Measurements from ENCODE around the gene OR2A7. TPM values are rescaled to one million over a fixed set of nuclear protein-coding genes. Genes with fewer than 3 reads are reported as not detected.
"Not testable (repeated sequence)": the region's sequence is repeated elsewhere in the genome, so short reads cannot be mapped to it uniquely, and the experiment has no call there.

Gene OR2A7
- total RNA-seq, 2 donors from 2014 or later = not detected

- not testable (repeated sequence) for ATAC-seq; H3K4me1 Mint-ChIP-seq (ENCODE audit: low read depth in 2 of 2)
Observed at GRCh38 chr7:144233039-144233438, 31.6 kb downstream of the OR2A7 start.

GRCh38 chr7:144231027-144231426 is 33.6 kb downstream of the OR2A7 start:
- H3K4me1 Mint-ChIP-seq (ENCODE audit: low read depth in 2 of 2); H3K36me3 Mint-ChIP-seq; H3K27me3 Mint-ChIP-seq; DNase-seq (ENCODE audit: low spot score); H3K4me3 Mint-ChIP-seq; H3K27ac Mint-ChIP-seq; ATAC-seq; H3K9me3 Mint-ChIP-seq: not testable (repeated sequence)

More at GRCh38 chr7:144233039-144233438, 31.6 kb downstream of the OR2A7 start:
- not testable (repeated sequence) for H3K27me3 Mint-ChIP-seq; H3K9me3 Mint-ChIP-seq; H3K4me3 Mint-ChIP-seq; DNase-seq (ENCODE audit: low spot score); H3K36me3 Mint-ChIP-seq; H3K27ac Mint-ChIP-seq

- not testable (repeated sequence) for H3K4me3 Mint-ChIP-seq; H3K9me3 Mint-ChIP-seq; H3K36me3 Mint-ChIP-seq; H3K27me3 Mint-ChIP-seq; H3K4me1 Mint-ChIP-seq (ENCODE audit: low read depth in 2 of 2); H3K27ac Mint-ChIP-seq
- DNase-seq (ENCODE audit: low spot score) (peak; percentile 55), ATAC-seq (peak; percentile 30 to 33)
Observed at GRCh38 chr7:144228810-144229209, 35.8 kb downstream of the OR2A7 start.

DNA sequence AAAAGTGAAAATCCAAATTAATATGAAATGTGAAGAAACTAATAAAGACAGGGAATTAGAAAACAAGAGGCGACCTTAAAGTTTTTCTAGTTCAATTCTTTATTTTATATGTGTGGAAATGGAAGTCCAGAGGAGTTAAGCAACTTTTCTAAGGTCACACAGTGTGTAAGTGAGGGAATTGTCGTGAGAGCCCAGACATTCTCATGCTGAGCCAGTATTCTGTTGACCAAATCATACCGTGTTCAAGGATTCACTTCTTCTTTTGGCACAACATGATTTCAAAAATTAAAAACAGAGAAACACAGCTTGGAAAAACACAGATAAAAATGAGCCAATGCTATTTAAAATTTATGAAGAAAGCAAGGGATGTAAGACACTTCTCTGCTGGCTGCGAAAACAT is 37.7 kb downstream of the OR2A7 start:
- not testable (repeated sequence) for H3K9me3 Mint-ChIP-seq; H3K27ac Mint-ChIP-seq; ATAC-seq; H3K36me3 Mint-ChIP-seq; H3K4me1 Mint-ChIP-seq (ENCODE audit: low read depth in 2 of 2); DNase-seq (ENCODE audit: low spot score); H3K4me3 Mint-ChIP-seq; H3K27me3 Mint-ChIP-seq

DNA sequence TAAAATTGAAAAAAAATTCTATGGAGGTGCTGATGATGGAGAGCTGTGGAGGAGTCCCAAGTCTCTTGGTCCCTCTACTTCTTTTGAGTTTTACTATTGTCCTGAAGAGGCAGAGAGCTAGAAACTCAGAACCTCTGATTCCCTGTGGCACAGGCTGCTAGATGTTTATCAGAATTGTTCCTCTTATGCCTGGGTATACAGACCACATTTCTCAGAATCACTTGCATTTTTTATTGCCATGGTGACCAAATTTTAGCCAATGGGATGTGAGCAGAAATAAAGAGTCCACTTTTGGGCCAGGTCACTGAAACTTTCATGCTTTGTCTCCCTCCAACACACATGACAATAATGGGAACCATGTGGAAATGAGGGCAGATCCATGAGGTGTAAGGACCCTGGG is 40.9 kb downstream of the OR2A7 start:
- H3K36me3 Mint-ChIP-seq; H3K9me3 Mint-ChIP-seq; ATAC-seq; DNase-seq (ENCODE audit: low spot score); H3K4me3 Mint-ChIP-seq; H3K27me3 Mint-ChIP-seq; H3K27ac Mint-ChIP-seq; H3K4me1 Mint-ChIP-seq (ENCODE audit: low read depth in 2 of 2): not testable (repeated sequence)

DNA sequence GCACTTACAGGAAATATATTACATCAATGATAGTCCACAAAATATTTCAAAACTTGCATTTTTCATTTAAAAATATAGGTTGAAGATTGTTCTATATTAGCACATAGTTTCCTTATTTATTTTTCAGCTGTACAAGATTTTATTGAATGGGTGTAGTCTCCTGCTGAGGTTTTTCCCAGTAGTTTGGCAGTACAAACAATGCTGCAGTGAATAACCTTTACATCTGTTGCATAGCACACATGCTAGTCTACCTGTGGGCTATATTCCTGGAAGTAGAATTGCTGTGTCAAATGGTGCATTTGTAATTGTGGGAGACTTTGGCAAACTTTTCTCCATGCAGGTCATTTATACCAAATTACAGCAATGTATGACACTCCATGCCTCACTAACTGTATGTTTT is 44.1 kb downstream of the OR2A7 start:
- H3K9me3 Mint-ChIP-seq; H3K27ac Mint-ChIP-seq; H3K36me3 Mint-ChIP-seq; H3K4me1 Mint-ChIP-seq (ENCODE audit: low read depth in 2 of 2); ATAC-seq; H3K27me3 Mint-ChIP-seq; DNase-seq (ENCODE audit: low spot score); H3K4me3 Mint-ChIP-seq: not testable (repeated sequence)

DNA sequence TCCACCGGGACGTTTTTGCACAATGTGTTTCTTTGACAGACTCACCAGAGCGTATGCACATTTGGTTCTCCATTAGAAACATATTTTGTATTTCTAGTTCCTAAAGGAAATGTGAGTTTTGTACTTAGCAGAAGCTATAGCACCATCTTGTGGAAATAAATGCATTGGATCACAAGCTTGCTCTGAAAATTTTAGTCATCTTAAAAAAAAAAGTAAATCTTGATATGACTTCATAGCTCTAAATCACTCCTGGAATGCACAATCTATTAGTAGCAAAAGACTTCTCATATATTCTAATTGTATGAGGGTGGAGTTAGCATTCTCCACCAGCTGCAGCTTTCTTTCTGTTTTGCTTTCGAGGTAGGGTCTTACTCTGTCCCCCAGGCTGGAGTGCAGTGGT is 45.4 kb downstream of the OR2A7 start:
- H3K9me3 Mint-ChIP-seq; H3K4me3 Mint-ChIP-seq; ATAC-seq; H3K27ac Mint-ChIP-seq; H3K36me3 Mint-ChIP-seq; H3K27me3 Mint-ChIP-seq; DNase-seq (ENCODE audit: low spot score); H3K4me1 Mint-ChIP-seq (ENCODE audit: low read depth in 2 of 2): not testable (repeated sequence)

- not testable (repeated sequence) for H3K36me3 Mint-ChIP-seq; H3K9me3 Mint-ChIP-seq; H3K27me3 Mint-ChIP-seq; DNase-seq (ENCODE audit: low spot score); H3K4me1 Mint-ChIP-seq (ENCODE audit: low read depth in 2 of 2); H3K4me3 Mint-ChIP-seq; H3K27ac Mint-ChIP-seq
- peak in 1 of 2 donors; percentile 26 for ATAC-seq
Observed at GRCh38 chr7:144218581-144218980, 46.0 kb downstream of the OR2A7 start.

GRCh38 chr7:144217200-144217599 is 47.4 kb downstream of the OR2A7 start:
- not testable (repeated sequence) for H3K9me3 Mint-ChIP-seq; H3K27ac Mint-ChIP-seq; H3K27me3 Mint-ChIP-seq; H3K36me3 Mint-ChIP-seq; H3K4me3 Mint-ChIP-seq; H3K4me1 Mint-ChIP-seq (ENCODE audit: low read depth in 2 of 2); DNase-seq (ENCODE audit: low spot score)
- peak in 1 of 2 donors; percentile 64 for ATAC-seq

Other genes starting within 250 kb of the OR2A7 start
- gene OR2A5, start 215.8 kb downstream of the OR2A7 start, total RNA-seq = not detected
- gene OR2A25, start 195.0 kb downstream of the OR2A7 start, total RNA-seq = not detected
- gene OR2A12, start 178.5 kb downstream of the OR2A7 start, total RNA-seq = not detected
- not detected for gene OR2A2, start 155.2 kb downstream of the OR2A7 start, total RNA-seq
- gene OR2A14, start 141.6 kb downstream of the OR2A7 start, total RNA-seq = not detected
- gene CTAGE4, start 81.3 kb downstream of the OR2A7 start, total RNA-seq = 1 to 10 TPM in 1 of 2 donors, under 1 TPM in 1; 0.38 to 1.7 TPM
- gene ARHGEF35, start 69.0 kb downstream of the OR2A7 start, total RNA-seq = 1 to 10 TPM in 1 of 2 donors, not detected in 1; 1.2 TPM
- not detected for gene OR2A42, start 25.2 kb downstream of the OR2A7 start, total RNA-seq
- gene CTAGE8, start 4.5 kb upstream of the OR2A7 start, total RNA-seq = under 1 TPM in 1 of 2 donors, not detected in 1; 0.31 TPM
- not detected for gene OR2A1, start 47.6 kb upstream of the OR2A7 start, total RNA-seq
- 1 to 10 TPM; 1.3 to 3.8 TPM for gene ARHGEF5, start 90.6 kb upstream of the OR2A7 start, total RNA-seq
- gene NOBOX, start 138.9 kb upstream of the OR2A7 start, total RNA-seq = not detected

Measured in natural killer cell treated with Interleukin-12 subunit alpha and Interleukin-12 subunit beta and Interleukin-15 and Interleukin-18, amount 100 ng/mL, for 72 hours (primary cell).